GM18511 (cell line): Measurements from ENCODE around the gene LAMC3.
"Not testable (repeated sequence)": the region's sequence is repeated elsewhere in the genome, so short reads cannot be mapped to it uniquely, and the experiment has no call there.

ENCODE experiments used
- ATAC-seq: cut with Tn5 transposase; IDR thresholded peaks from one replicate; pipeline ENCODE4 v1.9.1; 2021; ENCODE audit warnings: mild to moderate bottlenecking, moderate library complexity; ENCODE audit not compliant: unreplicated experiment

Gene LAMC3

DNA sequence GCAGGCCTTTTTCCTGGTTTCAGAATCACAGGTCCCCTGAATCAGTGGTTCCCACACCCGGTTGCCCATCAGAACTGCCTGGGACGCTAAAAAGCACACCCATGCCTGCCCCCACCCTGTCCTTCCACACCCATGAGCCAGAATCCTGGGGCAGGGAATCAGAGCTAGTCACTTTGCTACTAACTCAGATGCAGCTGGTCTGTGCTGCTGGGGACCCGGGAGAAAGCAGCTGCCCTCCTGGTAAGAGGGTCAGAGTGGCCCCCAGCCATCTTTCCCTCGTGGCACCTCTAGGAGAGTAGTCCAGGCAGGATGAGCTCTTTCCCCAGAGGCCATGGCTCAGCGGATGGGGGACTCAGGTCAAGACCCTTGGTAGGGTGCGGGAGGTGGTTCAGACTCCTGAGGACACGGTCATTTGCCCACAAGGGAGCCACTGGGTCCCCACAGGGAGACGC lies 105.1 kb downstream of the LAMC3 start:
- no peak for ATAC-seq

DNA sequence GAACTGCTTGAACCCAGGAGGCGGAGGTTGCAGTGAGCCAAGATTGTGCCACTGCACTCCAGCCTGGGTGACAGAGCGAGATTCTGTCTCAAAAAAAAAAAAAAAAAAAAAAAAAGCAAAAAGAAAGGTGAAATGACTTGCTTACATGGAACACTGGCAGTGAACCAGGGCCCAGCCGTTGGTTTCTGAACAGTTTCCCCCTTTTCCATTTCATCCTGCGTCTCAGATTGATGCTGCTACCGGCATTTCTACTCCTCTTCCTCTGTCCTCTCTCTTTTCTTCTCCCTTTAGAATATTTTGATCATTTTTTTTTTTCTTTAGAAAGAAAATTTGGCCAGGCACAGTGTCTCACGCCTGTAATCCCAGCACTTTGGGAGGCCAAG lies 106.4 kb downstream of the LAMC3 start:
- ATAC-seq: not testable (repeated sequence)

DNA sequence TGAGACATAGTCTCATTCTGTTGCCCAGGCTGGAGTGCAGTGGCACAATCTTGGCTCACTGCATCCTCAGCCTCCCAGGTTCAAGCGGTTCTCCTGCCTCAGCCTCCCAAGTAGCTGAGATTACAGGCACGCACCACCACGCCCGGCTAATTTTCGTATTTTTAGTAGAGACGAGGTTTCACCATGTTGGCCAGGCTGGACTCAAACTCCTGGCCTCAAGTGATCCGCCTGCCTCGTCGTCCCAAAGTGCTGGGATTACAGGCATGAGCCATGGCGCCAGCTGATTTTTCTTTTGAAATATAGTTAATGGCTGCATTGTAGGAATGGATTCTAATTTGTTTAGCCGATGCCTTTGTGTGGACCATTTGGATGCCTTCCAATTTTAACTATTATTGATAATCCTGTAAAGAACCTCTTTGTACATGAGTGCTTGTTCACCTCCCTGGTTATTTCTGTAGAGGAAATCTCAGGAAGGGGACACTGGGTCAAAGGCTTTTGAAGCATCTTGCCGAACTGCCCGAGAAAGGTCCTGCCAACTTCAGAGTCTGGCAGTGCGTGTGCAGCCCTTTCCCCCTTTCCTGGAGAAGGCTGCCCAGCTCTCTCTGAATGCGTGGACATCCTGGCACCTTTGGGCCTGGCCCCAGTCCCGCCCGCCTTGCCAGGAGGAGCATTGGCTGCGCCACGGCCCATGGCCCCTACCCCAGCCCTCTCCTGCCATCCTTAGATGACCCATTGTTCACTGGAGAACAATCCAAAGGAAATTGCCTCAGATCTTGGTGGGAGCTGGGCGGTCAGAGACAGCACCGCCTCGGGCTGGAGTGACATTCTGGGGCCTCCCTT lies 107.5 kb downstream of the LAMC3 start:
- no peak for ATAC-seq

DNA sequence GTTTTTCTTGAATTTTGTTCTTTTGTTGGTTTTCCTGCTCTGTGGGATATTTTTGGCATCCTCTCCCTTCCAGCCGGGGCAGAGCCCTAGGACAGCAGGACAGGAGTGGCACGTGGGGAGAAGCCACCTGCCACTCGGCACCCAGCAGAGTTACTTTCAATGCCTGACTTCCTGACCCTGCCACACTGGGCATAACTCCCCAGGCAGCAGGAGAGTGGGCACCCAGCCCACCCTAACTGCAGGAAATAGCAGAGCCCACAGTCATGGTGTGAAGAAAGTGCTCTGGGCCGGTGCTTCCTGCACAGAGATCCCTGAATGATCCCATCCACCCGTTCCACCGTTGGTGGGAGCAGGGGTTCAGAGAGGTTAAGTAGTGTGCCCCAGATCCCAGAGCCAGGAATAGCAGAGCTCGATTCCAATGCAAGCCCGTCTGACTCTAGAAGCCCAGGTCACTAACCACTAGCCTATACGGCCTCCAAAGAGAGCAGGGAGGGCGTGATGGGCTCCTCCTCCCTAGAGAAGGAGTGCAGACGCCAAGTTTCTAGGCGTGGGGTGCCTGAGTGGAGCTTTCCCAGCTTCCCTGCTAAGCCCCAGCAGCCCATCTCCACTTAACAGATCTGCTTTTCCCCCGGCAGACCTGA lies 108.3 kb downstream of the LAMC3 start:
- ATAC-seq: no peak

DNA sequence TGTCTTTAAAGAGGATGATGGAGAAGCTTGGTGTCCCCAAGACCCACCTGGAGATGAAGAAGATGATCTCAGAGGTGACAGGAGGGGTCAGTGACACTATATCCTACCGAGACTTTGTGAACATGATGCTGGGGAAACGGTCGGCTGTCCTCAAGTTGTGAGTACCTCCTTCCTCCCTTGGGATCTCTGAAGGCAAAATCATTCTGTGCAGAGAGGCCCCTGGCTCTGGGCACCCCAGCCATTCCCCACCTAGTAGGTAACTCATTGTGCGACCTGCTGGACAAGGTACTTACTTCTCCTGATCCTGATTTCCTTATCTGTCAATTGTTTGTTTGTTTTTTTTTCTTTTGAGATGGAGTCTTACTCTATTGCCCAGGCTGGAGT lies 108.8 kb downstream of the LAMC3 start:
- no peak for ATAC-seq

DNA sequence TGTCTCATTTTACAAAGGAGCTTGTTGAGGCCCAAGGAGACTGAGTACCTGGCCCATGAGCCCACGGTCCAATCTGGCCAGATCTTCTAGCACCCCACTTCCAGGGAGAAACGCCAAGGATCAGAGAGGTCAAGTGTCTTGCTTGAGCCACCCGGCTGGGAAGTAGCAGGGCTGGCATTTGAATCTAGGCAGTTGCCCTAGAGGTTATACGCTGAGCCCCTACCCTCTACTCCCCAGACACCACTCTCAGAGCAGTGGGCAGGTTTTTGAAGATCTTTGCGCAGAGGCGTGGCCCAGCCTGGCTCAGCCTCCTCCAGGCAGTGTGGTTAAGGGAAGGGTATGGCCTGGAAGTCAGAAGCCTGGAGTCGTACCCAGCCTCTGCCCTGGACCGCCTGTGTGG lies 110.6 kb downstream of the LAMC3 start:
- no peak for ATAC-seq

DNA sequence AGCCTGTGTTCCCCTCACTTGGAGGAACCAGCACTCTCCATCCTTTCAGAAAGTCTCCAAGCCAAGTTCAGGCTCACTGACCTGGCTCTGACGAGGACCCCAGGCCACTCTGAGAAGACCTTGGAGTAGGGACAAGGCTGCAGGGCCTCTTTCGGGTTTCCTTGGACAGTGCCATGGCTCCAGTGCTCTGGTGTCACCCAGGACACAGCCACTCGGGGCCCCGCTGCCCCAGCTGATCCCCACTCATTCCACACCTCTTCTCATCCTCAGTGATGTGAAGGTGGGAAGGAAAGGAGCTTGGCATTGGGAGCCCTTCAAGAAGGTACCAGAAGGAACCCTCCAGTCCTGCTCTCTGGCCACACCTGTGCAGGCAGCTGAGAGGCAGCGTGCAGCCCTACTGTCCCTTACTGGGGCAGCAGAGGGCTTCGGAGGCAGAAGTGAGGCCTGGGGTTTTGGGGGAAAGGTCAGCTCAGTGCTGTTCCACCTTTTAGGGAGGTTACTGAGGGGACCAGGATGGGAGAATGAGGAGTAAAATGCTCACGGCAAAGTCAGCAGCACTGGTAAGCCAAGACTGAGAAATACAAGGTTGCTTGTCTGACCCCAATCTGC lies 111.8 kb downstream of the LAMC3 start:
- ATAC-seq: no peak

DNA sequence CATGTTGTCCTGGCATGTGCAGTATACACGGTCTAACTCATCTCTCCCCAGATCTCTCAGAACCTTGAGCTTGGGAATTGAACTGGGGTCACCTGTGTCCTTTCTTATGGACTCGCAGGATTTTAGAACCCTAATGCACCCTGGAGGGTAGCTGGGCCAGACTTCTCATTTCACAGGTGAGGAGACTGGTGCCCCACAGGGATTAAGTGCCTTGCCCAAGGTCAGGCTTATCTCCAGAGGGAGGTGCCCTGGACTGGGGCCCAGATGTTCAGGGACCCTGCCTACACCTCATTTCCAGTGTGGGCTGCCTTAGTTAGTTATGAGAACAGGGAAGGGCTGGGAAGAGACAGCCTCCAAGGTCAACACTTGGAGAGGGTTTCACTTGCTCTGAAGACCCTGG lies 112.4 kb downstream of the LAMC3 start:
- no peak for ATAC-seq

DNA sequence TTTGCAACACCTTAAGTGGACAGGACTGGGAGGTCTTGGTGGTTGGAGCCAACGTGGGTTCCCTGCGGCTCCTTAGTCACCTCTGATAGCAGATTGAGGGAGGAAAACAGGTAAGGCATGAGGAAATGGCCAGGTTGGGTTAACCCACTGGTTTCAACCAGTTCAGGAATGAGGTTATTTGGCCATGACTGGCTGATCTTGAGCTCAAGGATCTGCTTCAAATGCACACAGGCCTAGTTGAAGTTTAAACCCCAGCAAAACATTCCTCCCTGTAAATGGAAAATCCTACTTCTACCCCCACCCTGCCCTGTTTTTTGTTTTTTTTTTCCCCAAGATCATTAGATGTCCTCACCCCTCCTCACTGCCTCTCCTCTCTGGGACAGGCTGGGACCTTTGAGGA lies 113.2 kb downstream of the LAMC3 start:
- no peak for ATAC-seq

DNA sequence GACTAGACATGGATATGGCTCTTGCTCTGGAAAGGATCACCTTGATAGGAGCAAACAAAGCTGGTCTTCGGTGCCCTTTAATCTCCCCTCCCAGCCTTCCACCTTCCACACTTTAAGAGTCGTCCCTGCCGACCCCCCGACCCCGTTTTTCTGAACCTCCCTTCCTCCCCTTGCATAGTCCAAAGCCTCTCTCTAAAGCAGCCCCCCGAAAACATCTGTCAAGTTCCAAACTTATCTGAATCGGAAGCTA lies 116.0 kb downstream of the LAMC3 start:
- peak; percentile 16 for ATAC-seq

DNA sequence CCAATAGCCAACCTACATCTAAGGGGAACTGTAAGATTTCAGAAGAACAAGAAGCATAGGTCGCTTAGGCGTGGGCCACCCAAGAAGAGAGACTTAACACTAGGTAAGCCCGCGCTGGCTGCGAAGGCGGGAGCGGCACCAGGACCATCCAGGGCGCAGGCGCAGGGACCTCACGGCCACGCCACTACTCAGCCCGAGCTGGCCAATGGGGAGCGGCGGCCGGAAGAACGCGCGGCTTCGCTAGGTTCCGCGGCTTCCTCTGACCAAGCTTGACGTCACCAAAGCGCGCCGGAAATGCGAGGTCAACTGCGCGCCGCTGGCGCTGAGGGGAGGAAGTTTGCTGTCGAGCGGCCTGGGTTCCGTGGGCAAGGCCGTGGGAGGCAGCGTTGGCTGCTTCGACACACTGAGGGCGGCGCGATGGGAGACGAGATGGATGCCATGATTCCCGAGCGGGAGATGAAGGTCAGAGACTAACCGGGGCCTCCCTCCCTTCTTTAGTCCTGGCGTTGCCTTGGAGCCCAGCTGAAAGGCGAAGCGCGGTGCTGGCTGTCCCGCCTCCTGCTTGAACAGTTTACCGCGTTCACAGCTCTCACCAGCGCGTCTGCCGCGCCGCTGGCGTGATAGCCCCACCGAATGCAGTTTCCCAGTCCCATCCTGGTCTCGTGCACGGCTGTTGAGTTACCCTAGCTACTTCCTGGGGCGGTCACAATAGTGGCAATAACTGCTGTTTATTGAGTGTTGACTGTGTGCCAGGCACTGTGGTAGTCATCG lies 116.5 kb downstream of the LAMC3 start, which contains the start of gene NUP214:
Gene NUP214, plus strand, starts transcription at position 299 of the 771 bp plus-strand sequence. Its CDS starts 119 bp downstream, at position 418.
- peak; percentile 94 for ATAC-seq

DNA sequence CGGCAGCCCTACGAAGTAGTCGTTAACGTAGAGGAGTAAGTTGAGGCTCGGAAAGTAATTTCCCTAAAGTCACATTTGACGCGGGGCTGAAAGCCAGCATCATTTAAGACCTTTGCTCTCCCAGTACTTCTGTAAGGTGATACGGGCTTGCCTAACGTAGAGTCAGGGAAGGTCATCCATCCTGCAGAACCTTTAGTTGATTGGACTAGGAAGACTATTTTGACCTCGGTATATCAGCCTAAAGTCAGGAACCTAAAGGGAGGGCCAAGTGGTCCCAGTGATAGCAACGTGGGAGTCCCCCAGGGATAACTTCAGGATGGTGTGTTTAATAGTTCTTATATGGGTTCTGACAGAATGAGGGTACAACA lies 117.1 kb downstream of the LAMC3 start:
- ATAC-seq: no peak

DNA sequence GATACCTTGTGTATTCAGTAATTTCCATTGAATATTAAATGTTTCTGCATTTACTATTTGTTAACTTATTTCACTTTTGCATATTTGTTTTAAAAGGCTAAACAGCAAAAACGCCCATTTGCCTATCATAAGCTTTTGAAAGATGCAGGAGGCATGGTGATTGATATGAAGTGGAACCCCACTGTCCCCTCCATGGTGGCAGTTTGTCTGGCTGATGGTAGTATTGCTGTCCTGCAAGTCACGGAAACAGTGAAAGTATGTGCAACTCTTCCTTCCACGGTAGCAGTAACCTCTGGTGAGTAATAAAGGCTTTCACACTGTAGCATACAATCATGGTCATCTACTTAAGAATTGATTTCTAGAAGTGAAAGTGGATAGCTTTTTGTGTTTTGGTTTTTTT lies 120.2 kb downstream of the LAMC3 start:
- ATAC-seq: no peak

DNA sequence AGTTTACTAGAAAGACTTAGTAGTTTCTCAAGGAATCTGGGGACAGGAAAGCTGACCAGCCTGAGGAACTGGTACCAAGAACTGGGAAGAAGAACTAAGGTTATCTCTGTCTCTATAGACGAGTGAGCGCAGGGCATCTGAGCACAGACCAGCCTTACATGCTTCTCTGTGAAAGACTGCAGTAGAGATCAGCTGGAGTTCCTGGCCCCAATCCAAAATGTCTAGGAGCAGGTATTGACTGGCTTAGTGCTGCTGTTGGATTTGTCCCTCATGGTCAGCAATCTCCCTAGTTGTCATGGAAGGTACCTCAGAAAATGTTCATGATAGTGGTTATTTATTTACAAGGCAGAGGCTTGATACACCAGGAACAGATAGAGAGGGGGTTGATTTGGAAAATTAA lies 129.7 kb downstream of the LAMC3 start:
- no peak for ATAC-seq

DNA sequence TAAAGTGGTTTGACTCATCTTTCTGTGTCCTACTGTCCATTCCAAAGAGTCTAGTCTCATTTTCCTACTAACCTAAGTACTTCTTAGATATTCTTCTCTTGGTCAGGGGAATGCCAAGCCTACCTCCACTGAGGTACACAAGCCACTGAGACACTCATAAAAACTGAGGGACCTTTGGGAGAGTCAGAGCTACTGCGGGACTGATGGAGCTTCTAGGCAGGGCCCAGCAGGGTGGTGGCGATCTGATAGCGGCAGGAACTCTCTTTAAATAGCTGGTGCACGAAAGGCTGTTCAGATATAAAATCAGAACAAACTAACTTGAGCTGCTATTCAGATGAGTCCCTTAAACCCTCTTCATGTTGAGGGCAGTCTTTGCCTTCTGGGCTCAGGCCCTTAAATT lies 131.1 kb downstream of the LAMC3 start:
- ATAC-seq: no peak

DNA sequence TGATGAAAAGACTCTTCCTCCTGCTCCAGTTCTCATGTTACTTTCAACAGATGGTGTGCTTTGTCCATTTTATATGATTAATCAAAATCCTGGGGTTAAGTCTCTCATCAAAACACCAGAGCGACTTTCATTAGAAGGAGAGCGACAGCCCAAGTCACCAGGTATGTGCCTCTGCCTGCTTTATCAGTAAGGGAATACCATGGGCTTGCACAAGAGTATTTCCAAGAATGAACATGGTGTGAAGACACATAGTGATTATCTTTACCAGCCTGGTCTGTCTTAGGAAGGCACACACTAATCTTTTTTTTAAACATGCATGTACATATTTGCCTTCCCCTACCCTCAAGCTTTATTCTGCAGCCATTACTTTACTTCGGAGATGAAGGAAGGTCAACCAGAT lies 131.6 kb downstream of the LAMC3 start:
- no peak for ATAC-seq

DNA sequence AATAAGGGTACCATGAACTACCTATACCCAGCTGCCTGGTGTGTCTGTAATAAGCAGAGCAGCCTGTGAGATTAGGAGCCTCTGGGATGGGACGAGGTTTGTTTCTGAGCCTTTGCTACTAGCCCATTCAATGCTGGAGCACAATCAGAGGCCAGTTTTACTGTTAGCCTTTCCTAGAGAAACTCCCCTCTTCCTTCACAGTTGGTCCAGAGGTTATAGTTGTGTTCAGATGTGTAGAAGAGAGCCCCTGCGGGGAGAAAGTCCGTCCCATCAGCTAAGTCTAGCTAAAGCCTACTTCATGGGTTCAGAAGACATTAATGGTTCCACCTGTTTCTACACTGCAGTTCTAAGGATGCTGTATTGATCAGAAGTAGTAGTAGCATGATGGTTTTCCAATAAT lies 133.2 kb downstream of the LAMC3 start:
- ATAC-seq: no peak
